Limb (tissue), 2 donors: Measurements from ENCODE around the gene TEKT2.

Experiments
- DNase-seq, 2 donors: peaks; one replicate each; pipeline ENCODE4 v3.0.0-alpha.2; 2016; ENCODE audit errors: extremely low spot score in 2 of 2

Gene TEKT2

DNA sequence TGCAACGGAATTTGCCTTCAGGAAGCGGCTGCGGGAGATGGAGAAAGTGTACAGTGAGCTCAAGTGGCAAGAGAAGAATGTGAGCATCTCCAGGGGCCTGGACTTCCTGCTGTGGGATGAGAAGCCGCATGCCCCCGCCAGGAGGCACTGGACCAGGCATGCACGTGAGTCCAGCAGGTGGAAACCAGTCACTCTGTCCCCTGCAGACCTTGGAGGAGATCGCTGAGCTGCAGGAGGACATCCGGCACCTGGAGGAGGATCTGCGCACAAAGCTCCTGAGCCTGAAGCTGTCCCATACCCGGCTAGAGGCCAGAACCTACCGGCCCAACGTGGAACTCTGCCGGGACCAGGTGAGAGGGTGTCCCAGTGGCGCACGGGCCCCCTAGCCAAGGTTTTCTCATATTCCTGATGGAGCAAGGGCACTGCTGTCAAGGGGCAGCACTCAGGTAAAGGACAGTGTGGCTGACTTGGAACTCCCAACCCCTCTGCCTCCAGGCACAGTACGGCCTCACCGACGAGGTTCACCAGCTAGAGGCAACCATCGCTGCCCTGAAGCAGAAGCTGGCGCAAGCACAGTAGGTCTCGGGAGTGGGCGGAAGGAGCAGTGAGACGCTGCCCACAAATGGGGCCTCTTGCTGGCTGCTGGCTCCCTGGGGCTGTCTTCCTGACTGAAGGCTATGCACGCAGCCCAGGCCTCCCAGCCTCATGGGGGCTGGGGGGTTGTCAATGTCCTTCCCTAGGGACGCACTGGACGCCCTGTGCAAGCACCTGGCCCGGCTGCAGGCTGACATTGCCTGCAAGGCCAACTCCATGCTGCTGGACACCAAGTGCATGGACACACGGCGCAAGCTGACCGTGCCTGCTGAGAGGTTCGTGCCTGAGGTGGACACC lies 3.6 kb downstream of the TEKT2 start:
- peak in 1 of 2 donors; percentile 40 for DNase-seq

- no peak for DNase-seq
Measured at GRCh38 chr1:36088265-36088576, 4.3 kb downstream of the TEKT2 start.

- DNase-seq, result peak; percentile 94 to 95
Measured at GRCh38 chr1:36088577-36089392, 4.9 kb downstream of the TEKT2 start, which contains the start of gene ADPRS. Gene ADPRS (plus strand): TSS chr1:36088892. CDS start chr1:36088905, 13 bp downstream.

DNA sequence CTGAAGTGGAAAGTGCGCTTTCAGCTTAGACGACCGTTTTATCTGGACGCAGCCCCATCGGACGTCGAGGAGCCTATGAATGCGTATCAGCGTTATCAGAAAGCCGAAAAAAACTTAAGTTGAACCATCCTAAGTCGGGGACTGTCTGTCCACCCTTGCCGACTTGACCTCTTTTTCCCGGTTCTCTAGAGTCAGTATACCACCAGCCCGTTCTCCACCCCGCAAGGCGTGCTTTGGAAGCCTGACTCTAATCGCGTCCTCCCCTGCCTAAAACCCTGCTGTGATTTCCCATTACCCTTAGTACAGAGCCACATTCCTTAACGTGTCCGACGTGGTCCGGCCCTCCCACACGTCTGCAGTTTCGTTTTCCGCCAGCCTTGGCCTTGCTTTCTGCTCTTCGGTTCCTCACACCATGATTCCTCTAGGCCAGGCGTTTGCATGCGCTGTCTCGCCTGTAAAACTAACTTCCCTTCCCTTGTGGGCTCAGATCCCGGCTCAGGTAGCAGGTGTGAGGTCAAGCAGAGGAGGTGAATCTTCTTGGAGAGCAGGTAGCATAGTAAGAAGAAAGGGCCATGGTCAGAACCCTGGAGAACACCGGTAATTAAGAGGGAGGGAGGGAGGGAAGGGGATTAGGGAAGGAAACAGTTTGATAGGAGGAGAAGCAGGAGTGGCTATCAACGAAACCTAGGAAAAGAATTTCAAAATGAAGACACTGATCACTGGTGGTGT lies 5.7 kb downstream of the TEKT2 start:
- DNase-seq, result peak in 1 of 2 donors; percentile 36

DNA sequence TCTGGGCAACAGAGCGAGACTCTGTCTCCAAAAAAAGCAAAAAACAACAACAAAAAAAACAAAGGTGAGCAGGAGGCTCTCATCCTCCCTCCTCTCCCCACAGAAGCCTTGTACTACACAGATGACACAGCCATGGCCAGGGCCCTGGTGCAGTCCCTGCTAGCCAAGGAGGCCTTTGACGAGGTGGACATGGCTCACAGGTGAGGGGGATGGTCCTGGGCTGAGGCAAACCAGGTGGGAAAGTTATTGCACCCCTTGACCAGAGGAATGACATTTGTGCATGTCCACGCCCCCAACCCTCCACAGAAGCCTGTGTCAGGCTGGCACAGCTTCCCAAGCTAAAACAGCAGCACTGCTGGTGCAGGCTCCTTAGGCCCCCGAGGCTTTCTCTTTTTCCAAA lies 7.2 kb downstream of the TEKT2 start:
- DNase-seq, result no peak

- no peak for DNase-seq
Measured at GRCh38 chr1:36091698-36092097, 7.8 kb downstream of the TEKT2 start.

DNA sequence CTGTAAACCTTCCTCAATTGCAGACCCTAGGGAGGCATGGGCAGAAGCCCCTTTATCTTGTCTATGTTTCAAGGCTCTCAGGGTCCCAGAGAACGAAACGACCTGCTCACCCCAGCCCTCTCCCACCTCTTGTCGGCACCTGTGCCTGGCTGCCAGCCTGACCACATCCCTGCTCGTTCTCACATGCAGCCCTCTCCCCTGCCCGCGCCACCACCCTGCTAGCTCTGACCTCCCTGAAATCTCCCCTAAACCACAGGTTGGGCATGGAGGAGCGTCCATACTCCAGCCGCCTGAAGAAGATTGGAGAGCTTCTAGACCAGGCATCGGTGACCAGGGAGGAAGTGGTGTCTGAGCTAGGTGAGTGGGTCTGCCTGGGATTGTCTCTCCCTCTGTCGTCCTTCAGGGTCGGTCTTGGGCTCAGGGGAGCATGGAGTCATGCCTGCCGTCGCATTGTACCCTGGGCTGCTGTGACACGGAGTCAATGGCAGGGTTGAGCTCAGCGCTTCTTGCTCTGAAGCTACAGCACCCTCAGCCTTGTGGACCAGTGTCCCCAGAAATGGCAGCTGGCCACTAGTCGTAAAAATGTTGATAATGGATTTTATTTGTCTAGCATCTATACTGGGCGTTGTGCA lies 8.4 kb downstream of the TEKT2 start:
- no peak for DNase-seq

DNA sequence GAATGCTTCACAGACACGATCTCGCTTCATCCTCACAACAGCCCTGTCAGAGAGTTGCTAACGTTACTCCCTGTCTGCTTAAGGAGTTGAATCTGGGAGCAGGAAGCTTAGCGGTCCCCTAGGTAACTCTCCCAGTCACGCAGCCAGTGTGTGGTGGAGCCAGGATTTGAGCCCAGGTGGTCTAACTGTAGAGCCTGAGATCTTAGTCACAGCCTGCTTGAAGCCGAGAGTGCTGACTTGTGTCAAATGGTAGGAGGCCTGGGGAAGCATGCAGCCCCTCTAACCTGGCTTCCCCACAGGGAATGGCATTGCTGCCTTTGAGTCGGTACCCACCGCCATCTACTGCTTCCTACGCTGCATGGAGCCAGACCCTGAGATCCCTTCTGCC lies 8.9 kb downstream of the TEKT2 start:
- no peak for DNase-seq

GRCh38 chr1:36093226-36093625 lies 9.3 kb downstream of the TEKT2 start:
- DNase-seq, result no peak

- no peak for DNase-seq
Measured at GRCh38 chr1:36093929-36094328, 10.0 kb downstream of the TEKT2 start.

DNA sequence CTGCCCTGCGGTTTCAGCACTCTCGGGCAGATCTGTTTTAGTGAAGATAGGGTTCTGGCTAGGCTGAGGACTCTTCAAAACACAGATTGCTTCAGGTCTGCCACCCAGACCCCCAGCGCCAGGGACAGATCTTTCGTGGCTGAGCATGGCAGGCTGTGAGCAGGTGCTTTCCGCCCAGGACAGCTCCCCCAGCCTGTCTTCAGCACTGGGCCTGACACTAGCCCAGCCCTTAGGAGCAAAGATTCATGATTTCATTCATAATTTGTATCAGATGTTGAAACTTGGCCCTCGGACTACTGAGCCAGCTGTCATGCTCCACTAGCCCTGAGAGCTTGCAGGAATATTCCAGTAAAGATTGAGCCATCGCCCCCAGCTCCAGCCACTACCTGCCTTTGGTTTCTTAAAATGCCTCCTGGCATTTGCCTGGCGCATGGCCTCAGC lies 10.7 kb downstream of the TEKT2 start:
- DNase-seq, result no peak

GRCh38 chr1:36095760-36096405 lies 12.0 kb downstream of the TEKT2 start:
- DNase-seq, result peak in 1 of 2 donors; percentile 34

- no peak for DNase-seq
Measured at GRCh38 chr1:36096500-36097432, 12.9 kb downstream of the TEKT2 start.

DNA sequence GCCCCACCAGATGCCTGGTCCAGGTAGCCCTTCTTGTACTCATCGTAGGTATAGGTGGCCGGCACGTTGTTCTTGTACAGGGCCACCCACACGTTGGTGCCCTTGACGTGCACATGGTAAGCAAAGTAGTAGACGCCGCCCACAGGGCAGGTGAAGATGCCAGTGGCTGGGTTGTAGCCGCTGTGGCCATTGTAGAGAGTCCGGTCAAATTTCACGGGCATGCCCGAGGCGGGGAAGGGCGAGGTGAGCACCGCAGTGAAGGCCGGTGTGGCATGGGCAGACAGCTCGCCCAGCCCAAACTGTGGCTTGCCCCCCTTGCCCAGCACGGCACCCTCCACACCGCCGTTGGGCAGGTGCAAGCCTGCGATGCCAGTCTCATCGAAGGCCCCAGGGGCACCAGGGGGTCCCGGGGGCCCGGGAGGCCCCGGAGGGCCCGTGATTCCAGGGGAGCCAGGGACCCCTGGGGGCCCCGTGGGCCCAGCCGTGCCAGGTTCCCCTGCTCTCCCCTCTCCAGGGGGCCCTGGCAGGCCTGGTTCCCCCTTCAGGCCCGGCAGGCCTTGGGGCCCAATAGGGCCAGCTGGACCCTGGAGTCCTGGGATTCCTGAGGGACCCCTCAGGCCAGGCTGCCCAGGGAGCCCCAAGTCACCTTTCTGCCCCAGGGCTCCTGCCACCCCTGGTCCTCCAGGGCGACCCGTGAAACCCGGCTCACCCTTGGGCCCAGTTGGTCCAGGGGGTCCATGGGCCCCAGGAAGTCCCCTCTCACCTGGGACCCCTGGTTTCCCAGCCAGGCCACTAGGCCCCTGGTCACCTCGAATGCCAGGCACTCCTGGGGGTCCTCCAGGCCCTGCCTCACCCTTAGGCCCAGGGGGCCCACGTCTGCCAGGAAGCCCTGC lies 14.0 kb downstream of the TEKT2 start:
- no peak for DNase-seq

DNA sequence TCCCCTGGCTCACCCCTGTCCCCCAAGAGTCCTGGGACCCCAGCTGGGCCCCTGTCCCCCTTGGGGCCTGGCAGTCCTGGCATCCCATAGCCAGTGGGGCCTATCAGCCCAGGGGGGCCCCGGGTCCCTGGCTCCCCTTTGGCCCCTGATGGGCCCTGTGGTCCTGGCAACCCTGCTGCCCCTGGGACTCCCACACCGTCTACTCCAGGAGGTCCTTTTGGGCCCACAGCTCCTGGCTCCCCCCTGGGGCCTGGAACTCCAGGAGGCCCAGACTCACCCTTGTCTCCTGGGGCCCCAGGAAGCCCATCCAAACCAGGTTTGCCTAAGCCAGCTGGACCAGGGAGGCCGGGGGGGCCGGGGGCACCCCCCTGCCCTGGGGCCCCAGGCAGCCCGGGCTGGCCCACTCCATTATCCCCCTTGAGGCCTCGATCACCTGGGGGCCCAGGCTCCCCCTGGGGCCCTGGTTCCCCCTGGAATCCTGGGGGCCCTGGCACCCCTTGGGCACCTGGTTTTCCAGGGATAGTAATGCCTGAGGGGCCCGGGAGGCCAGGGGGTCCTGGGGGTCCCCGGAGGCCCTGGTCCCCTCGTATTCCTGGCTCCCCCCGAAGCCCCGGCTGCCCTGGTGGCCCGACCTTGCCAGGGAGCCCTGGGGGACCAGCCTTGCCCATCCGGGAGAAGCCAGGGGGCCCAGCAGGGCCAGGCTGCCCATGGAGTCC lies 14.9 kb downstream of the TEKT2 start:
- no peak for DNase-seq

- DNase-seq, result peak; percentile 57 to 90
Measured at GRCh38 chr1:36099681-36100341, 15.9 kb downstream of the TEKT2 start.

DNA sequence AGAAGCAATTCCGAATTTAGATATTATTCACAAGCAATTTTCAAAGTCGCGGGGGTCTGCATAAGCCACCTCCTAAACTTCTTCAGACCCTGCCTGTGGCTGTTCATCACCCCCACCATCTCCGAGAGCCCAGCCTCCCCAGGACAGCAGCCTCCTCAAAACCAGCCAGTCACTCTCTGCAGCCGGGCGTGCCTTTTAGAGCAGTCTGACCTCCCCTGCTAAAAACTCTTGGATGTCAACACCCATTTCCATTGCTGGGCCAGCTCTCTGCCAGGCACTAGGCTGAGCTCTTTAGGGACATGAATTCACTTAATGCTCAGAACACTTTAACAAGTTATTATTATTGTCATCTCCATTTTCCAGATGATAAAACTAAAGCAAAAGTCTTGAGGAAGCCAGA lies 16.5 kb downstream of the TEKT2 start:
- DNase-seq, result no peak

DNA sequence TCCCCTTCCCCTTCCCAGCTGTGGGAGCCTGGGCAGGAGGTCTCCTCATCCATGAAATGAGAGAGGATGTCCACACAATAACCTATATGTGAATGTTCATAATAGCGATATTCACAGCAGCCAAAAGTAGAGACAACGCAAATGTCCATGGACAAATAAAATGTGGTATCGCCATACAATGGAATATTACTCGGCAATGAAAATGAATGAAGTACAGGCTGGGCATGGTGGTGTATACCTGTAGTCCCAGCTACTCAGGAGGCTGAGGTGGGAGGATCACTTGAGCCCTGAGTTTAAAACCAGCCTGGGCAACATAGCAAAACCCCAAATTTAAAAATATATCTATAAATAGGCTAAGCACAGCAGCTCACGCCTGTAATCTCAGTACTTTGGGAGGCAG lies 17.7 kb downstream of the TEKT2 start:
- no peak for DNase-seq
